ENCODE measurements around the gene PYGM. TPM values are rescaled to one million over a fixed set of nuclear protein-coding genes. Genes with fewer than 3 reads are reported as not detected.

The PYGM gene
- total and polyA plus RNA-seq, 2 experiments from 2014 or later = 1.5 to 3.9 TPM

DNA sequence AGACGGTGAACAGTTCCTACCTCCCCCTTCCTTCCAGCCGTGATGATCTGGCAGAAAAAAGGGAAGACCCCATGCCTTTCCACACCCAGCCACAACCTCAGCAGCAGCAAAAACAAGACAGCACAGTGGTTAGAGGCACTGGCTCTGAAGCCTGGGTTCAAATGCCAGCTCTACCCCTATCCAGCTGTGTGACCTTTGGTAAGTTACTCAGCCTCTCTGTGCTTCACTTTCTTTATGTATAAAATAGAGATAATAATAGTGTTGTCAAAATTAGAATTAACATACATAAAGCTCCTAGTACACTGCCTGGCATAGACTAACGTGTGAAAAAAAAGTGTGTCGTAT is 41.0 kb downstream of the PYGM start:
- no peak overlapping the region for H3K27ac Mint-ChIP-seq
- TF ChIP-seq ZNF114 (CRISPR knock-in tag; IDR thresholded peaks at IDR 0.05) (no peak), EZH2phosphoT487 (IDR thresholded peaks at IDR 0.05; ENCODE audit: unreplicated experiment) (no peak), CREB1 (CRISPR knock-in tag; IDR thresholded peaks at IDR 0.05; ENCODE audit: low read depth) (no peak), CTCF (conservative IDR thresholded peaks at IDR 0.05; ENCODE audit: low read depth in 2 of 2) (no peak), ZNF331 (CRISPR knock-in tag; IDR thresholded peaks at IDR 0.05; ENCODE audit: low read depth) (no peak), POLR2AphosphoS5 (IDR thresholded peaks at IDR 0.05; ENCODE audit: low read depth) (no peak)
- TF ChIP-seq, protein P1, sequence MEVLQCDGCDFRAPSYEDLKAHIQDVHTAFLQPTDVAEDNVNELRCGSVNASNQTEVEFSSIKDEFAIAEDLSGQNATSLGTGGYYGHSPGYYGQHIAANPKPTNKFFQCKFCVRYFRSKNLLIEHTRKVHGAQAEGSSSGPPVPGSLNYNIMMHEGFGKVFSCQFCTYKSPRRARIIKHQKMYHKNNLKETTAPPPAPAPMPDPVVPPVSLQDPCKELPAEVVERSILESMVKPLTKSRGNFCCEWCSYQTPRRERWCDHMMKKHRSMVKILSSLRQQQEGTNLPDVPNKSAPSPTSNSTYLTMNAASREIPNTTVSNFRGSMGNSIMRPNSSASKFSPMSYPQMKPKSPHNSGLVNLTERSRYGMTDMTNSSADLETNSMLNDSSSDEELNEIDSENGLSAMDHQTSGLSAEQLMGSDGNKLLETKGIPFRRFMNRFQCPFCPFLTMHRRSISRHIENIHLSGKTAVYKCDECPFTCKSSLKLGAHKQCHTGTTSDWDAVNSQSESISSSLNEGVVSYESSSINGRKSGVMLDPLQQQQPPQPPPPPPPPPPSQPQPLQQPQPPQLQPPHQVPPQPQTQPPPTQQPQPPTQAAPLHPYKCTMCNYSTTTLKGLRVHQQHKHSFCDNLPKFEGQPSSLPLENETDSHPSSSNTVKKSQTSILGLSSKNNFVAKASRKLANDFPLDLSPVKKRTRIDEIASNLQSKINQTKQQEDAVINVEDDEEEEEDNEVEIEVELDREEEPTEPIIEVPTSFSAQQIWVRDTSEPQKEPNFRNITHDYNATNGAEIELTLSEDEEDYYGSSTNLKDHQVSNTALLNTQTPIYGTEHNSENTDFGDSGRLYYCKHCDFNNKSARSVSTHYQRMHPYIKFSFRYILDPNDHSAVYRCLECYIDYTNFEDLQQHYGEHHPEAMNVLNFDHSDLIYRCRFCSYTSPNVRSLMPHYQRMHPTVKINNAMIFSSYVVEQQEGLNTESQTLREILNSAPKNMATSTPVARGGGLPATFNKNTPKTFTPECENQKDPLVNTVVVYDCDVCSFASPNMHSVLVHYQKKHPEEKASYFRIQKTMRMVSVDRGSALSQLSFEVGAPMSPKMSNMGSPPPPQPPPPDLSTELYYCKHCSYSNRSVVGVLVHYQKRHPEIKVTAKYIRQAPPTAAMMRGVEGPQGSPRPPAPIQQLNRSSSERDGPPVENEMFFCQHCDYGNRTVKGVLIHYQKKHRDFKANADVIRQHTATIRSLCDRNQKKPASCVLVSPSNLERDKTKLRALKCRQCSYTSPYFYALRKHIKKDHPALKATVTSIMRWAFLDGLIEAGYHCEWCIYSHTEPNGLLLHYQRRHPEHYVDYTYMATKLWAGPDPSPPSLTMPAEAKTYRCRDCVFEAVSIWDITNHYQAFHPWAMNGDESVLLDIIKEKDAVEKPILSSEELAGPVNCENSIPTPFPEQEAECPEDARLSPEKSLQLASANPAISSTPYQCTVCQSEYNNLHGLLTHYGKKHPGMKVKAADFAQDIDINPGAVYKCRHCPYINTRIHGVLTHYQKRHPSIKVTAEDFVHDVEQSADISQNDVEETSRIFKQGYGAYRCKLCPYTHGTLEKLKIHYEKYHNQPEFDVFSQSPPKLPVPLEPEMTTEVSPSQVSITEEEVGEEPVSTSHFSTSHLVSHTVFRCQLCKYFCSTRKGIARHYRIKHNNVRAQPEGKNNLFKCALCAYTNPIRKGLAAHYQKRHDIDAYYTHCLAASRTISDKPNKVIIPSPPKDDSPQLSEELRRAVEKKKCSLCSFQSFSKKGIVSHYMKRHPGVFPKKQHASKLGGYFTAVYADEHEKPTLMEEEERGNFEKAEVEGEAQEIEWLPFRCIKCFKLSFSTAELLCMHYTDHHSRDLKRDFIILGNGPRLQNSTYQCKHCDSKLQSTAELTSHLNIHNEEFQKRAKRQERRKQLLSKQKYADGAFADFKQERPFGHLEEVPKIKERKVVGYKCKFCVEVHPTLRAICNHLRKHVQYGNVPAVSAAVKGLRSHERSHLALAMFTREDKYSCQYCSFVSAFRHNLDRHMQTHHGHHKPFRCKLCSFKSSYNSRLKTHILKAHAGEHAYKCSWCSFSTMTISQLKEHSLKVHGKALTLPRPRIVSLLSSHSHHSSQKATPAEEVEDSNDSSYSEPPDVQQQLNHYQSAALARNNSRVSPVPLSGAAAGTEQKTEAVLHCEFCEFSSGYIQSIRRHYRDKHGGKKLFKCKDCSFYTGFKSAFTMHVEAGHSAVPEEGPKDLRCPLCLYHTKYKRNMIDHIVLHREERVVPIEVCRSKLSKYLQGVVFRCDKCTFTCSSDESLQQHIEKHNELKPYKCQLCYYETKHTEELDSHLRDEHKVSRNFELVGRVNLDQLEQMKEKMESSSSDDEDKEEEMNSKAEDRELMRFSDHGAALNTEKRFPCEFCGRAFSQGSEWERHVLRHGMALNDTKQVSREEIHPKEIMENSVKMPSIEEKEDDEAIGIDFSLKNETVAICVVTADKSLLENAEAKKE (CRISPR knock-in tag; IDR thresholded peaks at IDR 0.05) = no peak
- Histone ChIP-seq H2AFZ (no peak overlapping the region), H3K4me1 (ENCODE audit: insufficient read depth) (peaks cover 32% of the 10 kb centered on the region), H4K20me1 (replicated peaks; ENCODE audit: insufficient read depth) (peaks cover 5% of the 10 kb centered on the region; the same call in 1 of the 2 replicates), H3K79me2 (replicated peaks; ENCODE audit: insufficient read depth) (no peaks in the 10 kb centered on the region), H3K4me2 (no peak overlapping the region), H3K9me2 (ENCODE audit: insufficient read depth) (no peaks in the 10 kb centered on the region), H3K4me3 (no peak overlapping the region), H3K36me3 (ENCODE audit: insufficient read depth) (no peaks in the 10 kb centered on the region), H3K27me3 (ENCODE audit: insufficient read depth) (peaks cover 39% of the 10 kb centered on the region), H3F3A (replicated peaks; ENCODE audit: low read depth) (peaks cover 9% of the 10 kb centered on the region), H3K27ac (ENCODE audit: low read depth) (no peak overlapping the region)
- peaks cover 56% of the 10 kb centered on the region for H3K4me1 Mint-ChIP-seq
- no peak for ATAC-seq
- H3K36me3 Mint-ChIP-seq (ENCODE audit: low read depth) = no peaks in the 10 kb centered on the region; the same call in 2 of the 3 replicates
- DNase-seq (ENCODE audit: low spot score) = no peak
- no peak overlapping the region for H3K4me3 Mint-ChIP-seq
- peaks cover 54% of the 10 kb centered on the region for H3K27me3 Mint-ChIP-seq (ENCODE audit: insufficient read depth, low read depth, poor library complexity)
- no peaks in the 10 kb centered on the region for H3K9me3 Mint-ChIP-seq

All from GM23338 (cell line).